Activated CD8-positive, alpha-beta memory T cell treated with anti-CD3 and anti-CD28 coated beads for 4 hours (primary cell): ENCODE data around the gene FBXO36.
"Not testable (repeated sequence)": the region's sequence is repeated elsewhere in the genome, so short reads cannot be mapped to it uniquely, and the experiment has no call there.

Experiments used
- DNase-seq, 2 donors: peaks; one replicate each; pipeline ENCODE4 v3.0.0-alpha.2; 2020; ENCODE audit warnings: low read depth in 2 of 2

Gene FBXO36

GRCh38 chr2:229910832-229911412 is 11.4 kb upstream of the FBXO36 start:
- DNase-seq = no peak

- DNase-seq = no peak
Observed at GRCh38 chr2:229914171-229914570, 8.1 kb upstream of the FBXO36 start.

GRCh38 chr2:229917793-229918192 is 4.5 kb upstream of the FBXO36 start:
- DNase-seq = no peak

GRCh38 chr2:229920011-229920641 is 2.2 kb upstream of the FBXO36 start:
- DNase-seq = peak in 1 of 2 donors; percentile 6

- DNase-seq = peak; percentile 36 to 55
Observed at GRCh38 chr2:229921101-229921891, 1.0 kb upstream of the FBXO36 start.

- DNase-seq = peak; percentile 74 to 77
Observed at GRCh38 chr2:229921892-229922448, 333 bp upstream of the FBXO36 start, which contains the start of gene TRIP12. TSS of gene TRIP12 (minus strand) at chr2:229922009. CDS start at chr2:229880079, 41,930 bp downstream.

- not testable (repeated sequence) for DNase-seq
Observed at GRCh38 chr2:229924541-229924940, 2.2 kb downstream of the FBXO36 start.

- DNase-seq = no peak
Observed at GRCh38 chr2:229925201-229925600, 2.9 kb downstream of the FBXO36 start.

GRCh38 chr2:229927817-229928321 is 5.6 kb downstream of the FBXO36 start:
- DNase-seq = no peak

- no peak for DNase-seq
Observed at GRCh38 chr2:229930656-229931055, 8.4 kb downstream of the FBXO36 start.

GRCh38 chr2:229931241-229931640 is 8.9 kb downstream of the FBXO36 start:
- DNase-seq = no peak

GRCh38 chr2:229937537-229937936 is 15.2 kb downstream of the FBXO36 start:
- no peak for DNase-seq

GRCh38 chr2:229942671-229943070 is 20.4 kb downstream of the FBXO36 start:
- DNase-seq = no peak

- no peak for DNase-seq
Observed at GRCh38 chr2:229943171-229943570, 20.9 kb downstream of the FBXO36 start.

- no peak for DNase-seq
Observed at GRCh38 chr2:229943770-229944449, 21.6 kb downstream of the FBXO36 start.

- DNase-seq = no peak
Observed at GRCh38 chr2:229945975-229946374, 23.7 kb downstream of the FBXO36 start.

- DNase-seq = no peak
Observed at GRCh38 chr2:229947544-229947943, 25.2 kb downstream of the FBXO36 start.

- no peak for DNase-seq
Observed at GRCh38 chr2:229952256-229952835, 30.0 kb downstream of the FBXO36 start.

- no peak for DNase-seq
Observed at GRCh38 chr2:229955663-229956062, 33.4 kb downstream of the FBXO36 start.

- DNase-seq = no peak
Observed at GRCh38 chr2:229956491-229956890, 34.2 kb downstream of the FBXO36 start.

GRCh38 chr2:229963596-229963995 is 41.3 kb downstream of the FBXO36 start:
- DNase-seq = not testable (repeated sequence)
